GM21723 (cell line): ENCODE data around the gene KRTAP5-10.
"Not testable (repeated sequence)": the region's sequence is repeated elsewhere in the genome, so short reads cannot be mapped to it uniquely, and the experiment has no call there.

Experiments used
- ATAC-seq: cut with Tn5 transposase; IDR thresholded peaks from one replicate; pipeline ENCODE4 v1.9.1; 2021; ENCODE audit warnings: mild to moderate bottlenecking, moderate library complexity; ENCODE audit not compliant: unreplicated experiment

KRTAP5-10 gene

DNA sequence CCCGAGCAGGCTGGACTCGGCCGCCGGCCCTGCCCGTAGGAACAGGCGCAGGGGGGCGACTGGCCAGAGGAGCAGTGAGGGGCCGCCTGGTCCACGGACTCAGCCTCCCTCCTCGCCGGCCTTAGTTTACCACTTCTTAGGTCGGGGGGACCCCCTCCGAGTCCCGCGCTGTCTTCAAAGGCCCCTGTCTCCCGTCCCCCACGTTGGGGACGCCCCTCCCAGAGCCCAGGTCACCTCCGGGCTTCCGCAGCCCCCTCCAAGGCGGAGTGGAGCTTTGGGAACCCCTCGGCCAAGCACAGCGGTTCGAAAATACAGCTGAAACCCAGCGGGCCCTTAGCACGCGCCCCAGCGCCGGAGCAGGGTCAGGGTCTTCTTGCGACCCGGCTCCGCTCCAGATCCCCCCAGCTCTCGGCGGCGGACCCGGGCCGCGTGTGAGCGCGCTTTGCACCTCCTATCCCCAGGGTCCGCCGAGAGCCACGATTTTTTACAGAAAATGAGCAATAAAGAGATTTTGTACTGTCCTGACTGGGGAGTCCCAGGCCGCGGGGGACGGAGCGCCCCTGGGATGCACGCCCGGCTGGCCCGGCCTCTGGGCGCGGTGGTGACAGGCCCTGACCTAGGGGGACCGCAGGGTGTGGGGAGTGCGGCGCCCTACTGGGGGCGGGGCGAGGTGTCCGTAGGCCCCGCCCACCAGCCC, 42.3 kb downstream of the KRTAP5-10 start:
- ATAC-seq = not testable (repeated sequence)

DNA sequence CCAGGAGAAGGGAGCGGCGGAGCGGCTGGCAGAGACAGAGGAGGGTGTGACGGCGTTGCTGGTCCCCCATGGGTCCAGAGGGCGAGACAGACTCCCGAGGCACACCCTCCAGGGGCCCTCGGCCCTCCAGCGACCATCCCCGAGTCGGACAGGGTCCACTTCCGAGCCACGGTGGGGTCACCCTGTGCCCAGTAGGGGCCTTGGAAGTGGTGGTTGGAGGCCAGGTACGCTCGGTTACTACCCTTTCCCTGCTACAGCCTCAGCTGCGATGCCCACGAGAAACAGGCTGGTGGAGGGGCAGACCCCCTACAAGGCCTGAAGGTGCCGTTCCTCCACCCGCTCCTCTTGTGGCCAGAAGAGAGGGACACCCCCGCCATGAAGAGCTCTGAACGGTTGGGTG, 42.9 kb downstream of the KRTAP5-10 start:
- ATAC-seq = not testable (repeated sequence)

DNA sequence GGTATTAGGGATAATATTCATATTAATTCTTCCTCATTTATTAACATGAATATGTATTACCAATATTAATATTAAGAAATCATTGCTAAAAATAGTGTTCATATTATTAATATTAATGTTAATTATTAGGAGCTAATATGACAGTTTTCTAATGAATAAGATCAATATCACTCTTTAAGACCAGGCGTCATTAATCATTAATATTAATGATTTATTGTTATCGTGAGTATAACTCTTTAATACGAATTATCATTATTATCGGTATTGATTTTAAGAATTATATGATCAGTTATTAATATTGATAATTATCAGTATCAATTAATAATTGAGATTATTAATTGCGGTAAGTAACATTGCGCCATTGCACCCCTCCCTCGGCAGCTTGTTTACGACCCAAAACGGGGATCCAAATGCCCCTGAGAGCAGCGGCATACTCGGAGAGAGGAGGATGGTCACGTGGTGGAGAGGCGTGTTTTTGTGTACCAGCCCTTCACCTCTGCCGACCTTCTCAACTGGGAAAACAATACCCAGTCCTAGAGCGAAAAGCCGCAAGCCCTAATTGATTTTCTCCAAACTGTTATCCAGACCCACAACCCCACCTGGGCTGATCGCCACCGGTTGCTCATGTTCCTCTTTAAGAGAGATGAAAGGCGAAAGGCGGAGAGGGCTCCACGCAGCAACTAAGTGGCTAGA, 46.0 kb downstream of the KRTAP5-10 start:
- not testable (repeated sequence) for ATAC-seq

DNA sequence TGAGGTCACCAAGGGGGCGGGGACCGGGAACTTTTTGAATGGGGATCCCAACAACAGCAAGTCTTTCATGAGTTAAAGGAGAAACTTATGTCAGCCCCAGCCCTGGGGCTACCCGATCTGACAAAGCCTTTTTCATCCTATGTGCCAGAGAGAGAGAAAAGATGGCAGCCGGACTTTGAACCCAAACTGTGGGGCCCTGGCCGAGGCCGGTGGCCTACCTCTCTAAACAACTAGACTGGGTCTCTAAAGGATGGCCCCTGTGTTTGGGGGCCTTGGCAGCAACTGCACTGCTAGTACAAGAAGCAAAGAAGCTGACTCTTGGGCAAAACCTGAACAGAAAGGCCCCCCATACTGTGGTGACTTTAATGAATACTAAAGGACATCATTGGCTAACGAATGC, 48.6 kb downstream of the KRTAP5-10 start:
- ATAC-seq = not testable (repeated sequence)

DNA sequence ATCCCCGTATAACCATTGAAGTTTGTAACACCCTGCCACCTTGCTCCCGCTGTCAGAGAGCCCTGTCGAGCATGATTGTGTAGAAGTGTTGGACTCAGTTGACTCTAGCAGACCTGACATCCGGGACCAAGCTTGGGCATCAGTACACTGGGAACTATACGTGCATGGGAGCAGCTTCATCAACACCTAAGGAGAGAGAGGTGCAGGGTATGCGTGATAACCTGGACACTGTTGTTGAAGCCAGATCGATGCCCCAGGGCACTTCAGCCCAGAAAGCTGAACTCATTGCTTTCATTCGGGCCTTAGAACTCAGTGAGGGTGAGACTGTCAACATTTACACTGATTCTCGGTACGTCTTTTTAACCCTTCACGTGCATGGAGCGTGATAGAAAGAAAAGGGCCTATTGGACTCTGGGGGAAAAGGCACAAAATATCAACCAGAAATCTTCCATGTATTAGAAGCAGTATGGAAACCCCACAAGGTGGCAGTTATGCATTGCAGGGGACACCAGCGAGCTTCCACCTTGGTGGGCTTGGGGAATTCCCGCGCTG, 49.1 kb downstream of the KRTAP5-10 start:
- not testable (repeated sequence) for ATAC-seq

DNA sequence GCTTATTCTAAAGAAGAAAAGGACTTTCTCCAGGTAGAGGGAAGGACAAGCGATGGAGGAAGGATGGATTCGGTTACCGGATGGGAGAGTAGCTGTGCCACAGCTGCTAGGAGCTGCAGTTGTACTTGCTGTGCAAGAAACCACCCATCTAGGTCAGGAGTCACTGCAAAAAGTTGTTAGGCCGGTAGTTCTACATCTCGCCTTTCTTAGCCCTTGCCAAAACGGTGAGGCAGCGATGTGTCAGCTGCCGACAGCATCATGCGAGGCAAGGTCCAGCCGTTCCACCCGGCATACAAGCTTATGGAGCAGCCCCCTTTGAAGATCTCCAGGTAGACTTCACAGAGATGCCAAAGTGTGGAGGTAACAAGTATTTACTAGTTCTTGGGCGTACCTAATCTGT, 49.6 kb downstream of the KRTAP5-10 start:
- not testable (repeated sequence) for ATAC-seq
